ENCODE measurements around the gene CDK2AP2.

Gene CDK2AP2

DNA sequence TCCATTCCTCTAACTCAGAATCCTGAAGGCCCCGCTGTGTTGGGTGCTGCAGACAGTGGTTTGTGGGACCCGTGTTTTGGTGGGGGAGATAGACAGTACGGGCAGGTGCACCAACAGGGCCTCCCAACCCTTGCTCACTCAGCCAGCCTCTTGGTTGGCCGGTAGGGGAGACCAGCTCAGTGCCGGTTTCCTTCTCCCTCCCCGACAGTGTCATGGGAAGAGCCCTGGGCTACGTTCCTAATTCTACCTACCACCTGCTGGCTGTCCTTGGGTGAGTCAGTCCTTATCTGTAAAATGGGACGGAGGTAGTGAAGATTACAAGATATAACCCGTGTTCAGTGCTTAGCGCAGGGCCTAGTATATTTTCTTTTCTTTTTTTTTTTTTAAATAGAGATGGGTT is 44.8 kb downstream of the CDK2AP2 start:
- H3K36me3 Mint-ChIP-seq (ENCODE audit: low read depth): no peaks in the 10 kb centered on the region
- H3K9me3 Mint-ChIP-seq: no peaks in the 10 kb centered on the region
- peak overlapping the region; percentile 55 to 75 (median 68) for H3K4me3 Mint-ChIP-seq
- TF ChIP-seq, protein P1, sequence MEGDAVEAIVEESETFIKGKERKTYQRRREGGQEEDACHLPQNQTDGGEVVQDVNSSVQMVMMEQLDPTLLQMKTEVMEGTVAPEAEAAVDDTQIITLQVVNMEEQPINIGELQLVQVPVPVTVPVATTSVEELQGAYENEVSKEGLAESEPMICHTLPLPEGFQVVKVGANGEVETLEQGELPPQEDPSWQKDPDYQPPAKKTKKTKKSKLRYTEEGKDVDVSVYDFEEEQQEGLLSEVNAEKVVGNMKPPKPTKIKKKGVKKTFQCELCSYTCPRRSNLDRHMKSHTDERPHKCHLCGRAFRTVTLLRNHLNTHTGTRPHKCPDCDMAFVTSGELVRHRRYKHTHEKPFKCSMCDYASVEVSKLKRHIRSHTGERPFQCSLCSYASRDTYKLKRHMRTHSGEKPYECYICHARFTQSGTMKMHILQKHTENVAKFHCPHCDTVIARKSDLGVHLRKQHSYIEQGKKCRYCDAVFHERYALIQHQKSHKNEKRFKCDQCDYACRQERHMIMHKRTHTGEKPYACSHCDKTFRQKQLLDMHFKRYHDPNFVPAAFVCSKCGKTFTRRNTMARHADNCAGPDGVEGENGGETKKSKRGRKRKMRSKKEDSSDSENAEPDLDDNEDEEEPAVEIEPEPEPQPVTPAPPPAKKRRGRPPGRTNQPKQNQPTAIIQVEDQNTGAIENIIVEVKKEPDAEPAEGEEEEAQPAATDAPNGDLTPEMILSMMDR (IDR thresholded peaks at IDR 0.05; ENCODE audit: unreplicated experiment in 3 of 3): no peak
- no peaks in the 10 kb centered on the region for H3K27me3 Mint-ChIP-seq (ENCODE audit: low read depth)
- peak overlapping the region in 1 of 3 experiments; percentile 57 for H3K27ac Mint-ChIP-seq
- H3K4me1 Mint-ChIP-seq: peaks cover 6% of the 10 kb centered on the region

DNA sequence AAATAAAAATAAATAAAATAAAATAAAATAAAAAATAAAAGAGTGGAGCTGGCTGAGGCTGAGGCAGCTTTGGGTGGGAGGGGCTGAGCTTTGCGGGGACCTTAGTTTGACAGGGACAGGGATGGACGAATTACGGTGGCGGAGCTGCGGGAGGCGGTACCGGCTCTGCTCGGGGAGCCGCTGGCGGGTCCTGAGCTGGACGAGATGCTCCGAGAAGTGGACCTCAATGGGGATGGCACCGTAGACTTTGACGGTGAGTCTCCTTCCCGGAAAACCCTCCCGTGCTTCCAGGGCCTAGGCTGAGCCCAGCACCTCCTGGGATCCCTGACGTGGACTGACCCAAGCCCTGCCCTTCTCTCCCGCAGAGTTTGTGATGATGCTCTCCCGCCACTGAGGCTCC is 49.7 kb downstream of the CDK2AP2 start:
- no peaks in the 10 kb centered on the region for H3K4me1 Mint-ChIP-seq
- H3K4me3 Mint-ChIP-seq: no peak overlapping the region
- TF ChIP-seq, protein P1 (IDR thresholded peaks at IDR 0.05; ENCODE audit: unreplicated experiment in 3 of 3): no peak
- H3K27ac Mint-ChIP-seq: no peak overlapping the region
- no peaks in the 10 kb centered on the region for H3K27me3 Mint-ChIP-seq (ENCODE audit: low read depth)
- no peaks in the 10 kb centered on the region for H3K9me3 Mint-ChIP-seq
- H3K36me3 Mint-ChIP-seq (ENCODE audit: low read depth): no peaks in the 10 kb centered on the region

DNA sequence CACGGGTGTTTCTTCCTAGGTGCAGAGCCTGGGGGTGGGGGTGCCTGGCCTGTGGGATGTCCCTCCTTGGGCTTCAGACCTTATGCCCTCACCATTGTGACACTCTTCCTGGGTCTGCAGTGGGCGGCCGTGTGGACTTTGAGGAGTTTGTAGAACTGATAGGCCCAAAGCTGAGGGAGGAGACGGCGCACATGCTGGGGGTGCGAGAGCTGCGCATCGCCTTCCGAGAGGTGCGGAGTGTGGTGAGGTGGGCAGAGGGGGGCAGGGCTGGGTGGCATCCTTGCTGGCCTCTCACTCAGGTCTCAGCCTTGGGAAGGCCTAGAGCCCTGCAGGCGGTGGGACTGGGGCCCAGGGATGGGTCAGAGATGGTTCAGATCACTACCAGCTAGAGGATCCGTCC is 50.5 kb downstream of the CDK2AP2 start:
- Mint-ChIP-seq H3K27ac (no peak overlapping the region), H3K27me3 (ENCODE audit: low read depth) (no peaks in the 10 kb centered on the region), H3K4me1 (no peaks in the 10 kb centered on the region), H3K36me3 (ENCODE audit: low read depth) (no peaks in the 10 kb centered on the region), H3K9me3 (no peaks in the 10 kb centered on the region), H3K4me3 (no peak overlapping the region)
- TF ChIP-seq, protein P1 (IDR thresholded peaks at IDR 0.05; ENCODE audit: unreplicated experiment in 3 of 3): no peak
